GM19467 (cell line): ENCODE measurements around the gene OSBPL3.

Source experiments
- ATAC-seq: cut with Tn5 transposase; IDR thresholded peaks from one replicate; pipeline ENCODE4 v1.9.1; 2021; ENCODE audit warnings: mild to moderate bottlenecking, moderate library complexity; ENCODE audit not compliant: unreplicated experiment

Gene OSBPL3

GRCh38 chr7:24748521-24748920 lies 231.5 kb downstream of the OSBPL3 start:
- no peak for ATAC-seq
